ENCODE measurements around the gene TBC1D1.
A peak's percentile ranks its signal among the peaks of the same experiment; 100 is the strongest.

Gene TBC1D1

DNA sequence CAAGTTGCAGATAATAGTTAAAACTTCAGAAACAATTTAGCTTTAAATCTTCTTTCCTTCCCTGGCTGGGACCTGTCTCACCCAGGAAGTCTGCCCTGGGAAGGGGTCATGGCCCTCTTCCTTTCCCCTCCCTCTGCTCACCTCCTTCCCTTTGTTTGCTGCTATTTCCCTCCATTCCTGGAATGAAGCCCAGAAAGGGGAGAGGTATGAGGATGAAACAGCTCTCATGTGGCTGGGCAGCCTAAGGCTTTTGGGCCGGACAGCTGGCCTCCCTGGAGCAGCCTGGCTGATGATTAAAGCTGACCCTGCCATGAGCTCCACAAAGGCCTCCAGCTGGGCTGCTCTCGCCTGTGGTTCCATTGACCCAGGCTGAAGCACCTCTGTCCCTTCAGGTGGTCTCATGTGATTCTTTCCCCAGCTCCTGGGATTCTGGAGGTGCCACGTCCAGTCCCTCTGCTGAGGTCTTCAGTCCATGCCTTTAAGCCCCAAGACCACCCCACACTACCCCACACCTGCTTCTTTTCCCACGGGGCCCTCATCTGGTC is 271.4 kb downstream of the TBC1D1 start:
- DNase-seq (ENCODE audit: low read depth in 4 of 4, low spot score in 1 of 4) = no peak

DNA sequence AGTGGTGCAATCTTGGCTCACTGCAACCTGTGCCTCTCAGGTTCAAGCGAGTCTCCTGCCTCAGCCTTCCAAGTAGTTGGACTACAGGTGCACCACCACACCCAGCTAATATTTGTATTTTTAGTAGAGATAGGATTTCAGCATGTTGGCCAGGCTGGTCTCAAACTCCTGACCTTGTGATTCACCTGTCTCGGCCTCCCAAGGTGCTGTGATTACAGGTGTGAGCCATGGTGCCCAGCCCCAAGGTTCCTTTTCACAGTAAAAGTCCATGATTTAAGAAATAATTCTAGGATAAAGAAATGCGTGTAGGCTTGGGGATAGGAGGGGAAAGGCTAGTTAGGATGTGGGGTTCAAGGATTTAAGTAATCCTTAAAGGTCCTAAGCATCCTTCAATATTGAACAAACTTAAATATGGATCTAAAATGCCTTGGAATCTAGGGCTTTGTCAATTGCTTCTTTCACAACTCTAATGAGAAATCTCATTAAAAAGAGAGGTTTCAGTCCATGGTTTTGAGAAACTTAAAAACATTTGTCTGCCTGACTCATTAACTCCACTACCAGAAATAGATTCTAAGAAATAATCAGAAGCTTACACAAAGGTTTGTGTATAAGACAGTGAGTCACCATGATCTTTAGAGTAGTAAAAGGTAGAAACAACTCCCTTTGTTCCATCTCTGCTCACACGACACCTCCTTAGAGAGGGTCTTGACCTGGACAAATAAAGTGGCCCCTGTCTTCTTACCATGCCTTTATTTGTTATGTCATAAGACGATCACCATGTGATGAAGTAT is 272.5 kb downstream of the TBC1D1 start:
- DNase-seq (ENCODE audit: low read depth in 4 of 4, low spot score in 1 of 4) = no peak

DNA sequence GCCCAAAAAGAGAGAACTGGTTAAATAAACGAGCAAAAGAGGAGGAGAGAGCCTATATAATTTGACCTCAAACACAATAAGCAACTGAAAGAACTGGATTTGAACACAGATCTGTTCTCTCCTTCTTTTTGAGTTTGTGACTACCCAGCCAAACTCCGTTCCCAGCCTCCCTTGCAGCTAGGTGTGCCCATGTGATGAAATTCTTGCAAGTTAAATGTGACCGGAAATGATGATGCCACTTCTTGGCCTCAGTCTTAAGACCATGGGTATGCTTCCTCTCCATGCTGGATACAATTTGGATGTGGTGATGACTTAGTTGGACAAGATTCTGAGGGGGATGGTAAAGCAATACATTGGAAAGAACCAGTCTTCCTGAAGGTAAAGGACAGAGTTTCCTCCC is 273.5 kb downstream of the TBC1D1 start:
- no peak for DNase-seq (ENCODE audit: low read depth in 4 of 4, low spot score in 1 of 4)

DNA sequence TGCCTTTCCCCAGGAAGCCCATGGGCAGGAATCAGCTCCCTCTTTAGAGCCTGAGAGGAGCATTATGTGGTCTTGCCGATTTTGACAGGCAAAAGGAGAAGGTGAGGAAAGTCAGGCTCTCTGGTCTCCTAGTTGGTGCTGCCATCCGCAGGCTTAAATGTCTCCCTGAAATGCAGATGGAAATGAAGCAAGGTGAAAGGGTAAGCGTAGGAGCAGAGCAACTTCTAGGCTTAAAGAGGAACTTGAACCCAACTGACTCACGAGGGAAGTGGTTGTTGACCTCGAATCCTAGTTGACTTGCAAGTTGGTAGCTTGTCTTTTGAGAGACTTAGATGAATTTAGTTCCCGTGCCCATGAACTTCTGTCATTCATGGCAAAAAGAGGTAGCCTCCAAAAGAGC is 275.2 kb downstream of the TBC1D1 start:
- DNase-seq (ENCODE audit: low read depth in 4 of 4, low spot score in 1 of 4) = no peak

DNA sequence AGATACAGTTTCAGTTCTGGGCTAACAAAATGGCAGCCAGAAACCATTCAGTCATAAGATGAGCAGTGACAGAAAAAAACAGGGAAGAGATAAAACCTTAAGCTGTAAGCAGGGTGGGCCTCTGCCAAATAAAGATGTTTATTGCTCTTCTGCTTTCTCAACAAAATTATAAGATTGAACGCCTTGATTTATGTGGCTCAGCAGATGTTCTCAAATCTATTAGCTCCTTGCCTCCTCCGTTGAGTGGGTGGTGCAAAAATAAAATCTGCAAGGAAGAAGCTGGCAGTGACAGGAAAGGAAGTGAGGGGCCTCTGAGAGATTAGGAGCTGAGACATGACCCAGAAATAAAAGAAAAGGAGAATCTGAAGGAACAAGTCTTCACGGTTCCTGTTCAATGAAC is 275.9 kb downstream of the TBC1D1 start:
- DNase-seq (ENCODE audit: low read depth in 4 of 4, low spot score in 1 of 4) = no peak

DNA sequence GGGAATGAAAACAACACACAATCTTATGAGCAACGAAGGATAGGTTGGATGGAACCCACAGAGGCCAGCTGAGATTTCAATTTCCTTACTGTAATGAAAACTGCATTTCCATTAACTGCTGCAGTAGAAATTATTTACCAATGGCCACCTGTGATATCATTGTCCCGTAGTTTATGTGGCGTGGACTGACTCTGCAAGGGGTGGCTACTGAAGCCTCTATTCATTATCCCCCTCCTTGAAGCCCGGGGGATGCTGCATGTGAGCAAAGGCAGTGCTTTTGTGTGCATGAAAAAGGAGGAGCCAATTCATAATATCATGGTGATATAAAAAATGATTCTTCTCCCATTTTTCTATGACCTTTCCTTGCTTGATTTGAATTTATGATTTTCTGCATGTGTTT is 277.1 kb downstream of the TBC1D1 start:
- no peak for DNase-seq (ENCODE audit: low read depth in 4 of 4, low spot score in 1 of 4)

DNA sequence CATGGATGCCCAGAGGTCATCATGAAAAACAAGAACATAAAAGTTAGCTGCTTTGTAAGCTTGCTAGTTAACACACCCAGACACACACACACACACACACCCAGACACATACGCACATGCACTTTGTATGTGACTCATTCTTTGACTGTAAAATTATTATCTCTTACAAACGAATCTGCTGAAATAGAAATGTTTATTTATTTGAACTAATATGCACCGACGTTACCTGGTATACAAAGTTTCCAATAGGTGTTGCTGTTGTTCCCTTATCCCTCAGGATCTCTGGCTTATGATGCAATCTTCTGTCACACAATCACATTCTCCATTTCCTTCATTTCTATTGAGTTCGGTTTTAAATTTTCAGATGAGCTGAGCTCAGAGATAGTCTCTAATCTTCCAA is 278.6 kb downstream of the TBC1D1 start:
- no peak for DNase-seq (ENCODE audit: low read depth in 4 of 4, low spot score in 1 of 4)

DNA sequence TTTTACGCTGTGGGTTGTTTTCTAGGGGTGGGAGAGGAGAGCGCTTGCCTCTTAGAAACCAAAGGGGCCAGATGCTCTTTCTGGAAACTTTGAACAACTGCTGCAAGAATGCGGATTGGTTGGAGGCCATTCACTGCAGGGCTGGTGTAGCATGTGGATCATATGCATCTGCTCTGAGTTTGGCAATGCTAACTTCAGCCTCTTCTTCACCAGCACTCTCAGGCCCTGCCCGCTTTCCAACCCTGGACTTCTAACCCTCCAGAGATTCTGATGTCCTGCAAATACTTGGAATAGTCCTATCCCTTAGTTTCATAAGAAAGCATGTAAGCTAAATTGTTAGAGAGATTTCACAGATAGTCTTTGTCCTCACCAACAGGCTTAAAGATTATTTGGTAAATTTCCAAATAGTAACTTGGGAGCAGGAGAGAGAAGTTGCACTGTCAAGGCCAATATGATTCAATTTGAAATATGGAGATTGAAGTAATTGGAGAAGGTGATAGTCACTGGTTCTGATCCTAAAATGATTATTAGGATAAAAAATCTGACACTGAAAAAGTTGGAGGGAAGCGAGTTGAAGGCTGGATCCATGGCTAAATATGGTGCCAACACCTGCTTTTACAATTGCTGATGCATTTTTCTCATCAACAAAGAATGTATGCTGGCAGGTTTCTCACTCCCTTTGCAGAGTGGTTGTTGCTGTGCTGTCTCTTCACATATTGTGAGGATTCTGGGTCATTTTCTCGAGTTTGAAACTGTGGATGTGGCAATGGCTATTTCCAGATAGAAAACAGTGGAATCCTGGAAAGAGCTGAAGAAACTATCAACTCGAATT is 279.7 kb downstream of the TBC1D1 start:
- DNase-seq (ENCODE audit: low read depth in 4 of 4, low spot score in 1 of 4) = no peak

DNA sequence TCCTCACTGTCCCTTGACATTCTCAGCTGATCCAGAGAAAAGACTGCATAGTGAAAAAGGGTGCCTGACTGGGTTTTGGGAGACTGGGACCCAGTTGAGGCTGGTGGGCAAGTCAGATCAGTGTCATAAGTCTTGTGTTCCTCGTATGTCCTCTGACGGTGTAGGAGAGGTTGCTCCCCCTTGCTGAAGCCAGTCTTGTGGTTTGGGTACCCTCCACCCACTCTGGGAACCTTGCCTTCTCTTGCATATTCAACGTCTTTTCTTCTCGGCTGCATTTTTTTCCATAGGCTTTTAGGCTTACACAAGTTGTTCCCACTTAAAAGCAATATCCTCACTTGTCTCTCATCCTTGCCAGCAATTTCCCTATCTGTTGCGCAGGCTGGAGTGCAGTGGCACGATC is 281.2 kb downstream of the TBC1D1 start:
- DNase-seq (ENCODE audit: low read depth in 4 of 4, low spot score in 1 of 4) = no peak

DNA sequence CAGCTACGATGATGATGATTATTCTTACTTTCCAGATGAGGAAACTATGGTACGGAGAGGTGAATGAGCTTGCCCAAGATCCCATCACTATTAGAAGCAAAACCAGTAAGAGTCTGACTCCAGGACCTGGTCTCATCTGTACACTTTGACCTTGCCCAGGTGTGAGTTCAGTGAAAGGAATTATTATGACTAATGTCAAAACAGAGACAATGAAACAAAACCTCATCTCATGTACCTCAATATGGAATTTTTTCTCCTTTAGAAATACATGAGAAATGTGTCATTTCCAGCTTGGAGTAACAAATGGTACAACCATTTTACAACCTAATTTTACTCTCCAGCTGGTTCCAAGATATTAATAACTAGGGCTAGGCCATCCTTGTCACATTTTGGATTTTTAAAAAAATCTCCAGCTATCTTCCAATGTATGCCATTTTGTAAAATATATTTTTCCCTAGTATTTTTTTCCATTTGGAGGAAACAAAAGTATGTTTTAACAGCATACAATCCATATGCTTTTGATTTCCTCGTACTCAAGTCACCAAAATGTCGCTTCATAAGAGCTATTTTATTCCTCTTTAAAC is 283.1 kb downstream of the TBC1D1 start:
- DNase-seq (ENCODE audit: low read depth in 4 of 4, low spot score in 1 of 4) = no peak

DNA sequence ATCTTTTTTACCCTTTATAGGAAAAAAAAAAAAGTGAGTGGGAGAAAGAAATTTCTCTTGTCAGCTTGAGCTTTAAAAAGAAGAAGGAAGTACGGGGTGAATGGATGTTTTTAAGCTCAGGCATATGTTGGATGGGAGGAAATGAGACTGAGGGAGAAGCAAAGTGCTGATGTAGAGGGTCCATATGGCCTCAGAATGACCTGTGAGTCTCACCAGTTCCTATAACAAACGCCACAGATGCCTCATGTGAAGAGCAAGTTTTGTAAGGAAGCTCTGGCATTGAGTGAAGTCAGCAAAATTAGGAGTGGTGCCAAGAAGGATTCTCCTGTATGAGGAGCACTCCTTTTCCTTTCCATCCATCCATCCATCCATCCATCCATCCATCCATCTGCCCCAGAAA is 283.9 kb downstream of the TBC1D1 start:
- DNase-seq (ENCODE audit: low read depth in 4 of 4, low spot score in 1 of 4) = no peak

DNA sequence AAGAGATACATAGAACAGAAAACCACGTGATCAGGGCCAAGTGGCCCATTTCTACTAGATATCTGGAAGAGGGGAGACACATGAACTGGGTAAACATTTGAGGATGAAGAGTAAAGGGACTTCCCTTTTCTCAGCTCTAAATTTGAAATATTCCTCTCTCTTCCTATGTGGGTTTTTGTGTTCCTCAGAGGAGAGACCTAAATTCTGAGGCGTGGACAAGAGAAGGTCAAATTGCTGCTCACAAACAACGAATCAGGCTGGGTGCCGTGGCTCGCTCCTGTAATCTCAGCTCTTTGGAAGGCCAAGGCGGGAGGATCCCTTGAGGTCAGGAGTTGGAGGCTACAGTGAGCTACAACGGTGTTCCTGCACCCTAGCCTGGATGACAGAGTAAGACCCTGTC is 285.3 kb downstream of the TBC1D1 start:
- DNase-seq (ENCODE audit: low read depth in 4 of 4, low spot score in 1 of 4) = no peak

DNA sequence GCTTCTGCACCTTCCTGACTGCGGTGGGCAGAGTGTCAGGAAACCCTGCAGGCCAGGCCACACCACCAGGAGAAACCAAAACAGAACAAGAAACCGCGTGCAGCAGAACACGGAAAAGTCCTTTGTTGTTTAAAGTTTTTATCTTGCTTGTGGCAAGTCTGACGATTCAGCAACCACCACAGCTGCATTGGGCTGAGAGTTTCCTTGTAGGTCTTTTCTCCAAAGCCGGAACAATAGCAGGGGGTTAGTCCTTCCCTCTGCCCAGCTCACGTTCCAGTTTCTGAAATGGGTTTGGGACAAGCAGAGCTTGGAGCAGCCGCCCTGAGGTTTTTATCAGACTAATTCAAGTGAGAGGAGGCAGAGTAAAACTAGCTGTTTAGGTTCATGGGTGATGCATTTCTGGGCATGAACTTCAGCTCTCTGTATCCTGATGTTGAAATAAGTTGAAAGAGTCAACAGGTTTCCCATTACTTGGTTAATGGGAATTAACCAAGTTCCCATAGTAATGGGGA is 286.2 kb downstream of the TBC1D1 start:
- peak in 2 of 4 experiments; percentile 21 to 28 for DNase-seq (ENCODE audit: low read depth in 4 of 4, low spot score in 1 of 4)

DNA sequence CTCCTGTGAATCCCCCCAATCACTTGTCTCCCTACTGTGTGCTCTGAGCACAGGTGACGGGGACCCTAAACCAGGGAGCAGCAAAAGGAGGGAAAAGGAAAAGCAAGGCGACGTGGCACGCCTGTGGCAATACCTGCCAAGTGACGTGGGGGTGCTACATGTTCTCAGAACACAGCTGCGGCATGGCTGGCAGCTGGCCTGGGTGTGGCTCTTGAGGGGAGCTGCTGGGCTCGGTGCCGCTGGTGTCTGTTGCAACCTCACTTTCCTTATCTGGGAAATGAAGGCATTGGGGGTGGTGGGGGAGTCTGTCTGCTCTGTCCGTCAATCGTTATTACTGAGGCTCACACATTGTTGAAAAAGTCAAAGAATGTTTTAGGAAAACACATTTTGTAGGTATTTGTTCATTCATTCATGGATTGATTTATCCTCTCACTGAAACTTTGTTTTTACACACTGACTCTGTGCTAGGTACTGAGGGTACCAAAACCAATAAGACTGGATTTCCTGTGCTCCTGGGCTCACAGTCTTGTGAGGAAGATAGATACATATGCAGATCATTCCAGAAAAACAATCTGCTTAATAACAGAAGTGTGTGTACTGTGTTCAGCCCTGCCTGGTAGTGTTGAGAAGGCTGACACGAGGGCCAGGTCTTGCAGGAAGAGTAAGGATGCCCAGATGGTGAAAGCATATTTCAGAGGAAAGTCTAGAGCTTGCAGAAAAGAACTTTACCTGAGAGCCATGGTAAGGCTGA is 286.9 kb downstream of the TBC1D1 start:
- no peak for DNase-seq (ENCODE audit: low read depth in 4 of 4, low spot score in 1 of 4)

DNA sequence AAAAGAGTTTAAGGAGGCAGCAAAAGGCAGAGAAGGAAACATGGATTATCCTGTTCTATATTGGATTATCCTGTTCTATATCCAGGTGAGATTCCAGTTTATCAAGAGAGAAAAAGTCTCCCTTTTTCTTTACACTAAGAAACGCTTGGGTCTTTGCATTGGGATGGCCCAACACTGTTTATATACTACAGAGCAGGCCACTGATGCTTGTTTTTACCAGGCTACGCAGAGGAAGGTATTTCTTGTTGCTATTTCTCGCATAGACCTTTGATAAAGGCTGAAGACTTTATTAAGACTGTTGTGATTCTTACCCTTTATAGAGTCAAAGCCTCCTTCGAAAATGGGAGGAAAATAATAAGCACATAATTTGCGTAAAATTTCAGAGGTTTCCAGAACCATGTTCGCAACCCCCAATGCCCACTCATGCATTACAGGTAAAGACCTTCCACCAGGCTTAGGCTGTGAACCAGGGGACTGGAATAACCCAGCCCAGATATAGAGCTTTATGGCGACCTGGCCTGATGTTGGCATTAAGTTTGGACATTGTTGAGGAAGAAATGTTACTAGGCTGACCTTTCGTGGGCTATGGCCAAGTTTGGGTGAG is 287.6 kb downstream of the TBC1D1 start:
- DNase-seq (ENCODE audit: low read depth in 4 of 4, low spot score in 1 of 4) = no peak

DNA sequence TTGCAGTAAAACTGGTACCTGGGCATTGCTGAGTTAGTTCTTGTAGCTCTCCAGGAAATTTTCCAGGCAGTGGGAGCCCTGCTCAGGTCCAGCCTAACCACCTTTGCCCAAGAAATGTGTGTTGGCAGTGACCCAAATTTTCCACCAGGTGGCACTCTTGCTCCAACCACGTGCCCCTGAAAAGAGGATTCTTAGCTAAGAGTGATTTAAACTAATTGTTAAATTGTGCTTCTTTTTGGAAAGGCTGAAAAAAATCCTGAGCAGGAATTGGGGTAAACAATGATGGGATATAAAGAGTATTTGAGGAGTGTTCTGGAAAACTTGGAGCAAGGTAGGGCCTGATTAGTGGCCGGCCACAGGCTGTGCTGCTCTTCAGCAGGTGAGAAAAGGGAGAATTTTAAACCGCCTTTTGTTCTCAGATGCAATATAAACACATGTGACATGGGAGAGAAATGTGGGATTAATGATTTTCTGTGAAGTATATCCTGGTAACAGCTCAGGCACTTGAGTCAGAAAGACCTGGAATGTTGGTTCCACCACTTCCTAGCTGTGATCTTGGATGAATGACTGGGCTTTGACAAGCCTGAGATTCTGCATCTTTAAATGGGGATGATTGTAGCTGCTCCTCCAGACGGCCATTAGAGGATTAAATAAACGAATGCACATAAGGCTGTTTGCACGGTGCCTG is 288.9 kb downstream of the TBC1D1 start:
- DNase-seq (ENCODE audit: low read depth in 4 of 4, low spot score in 1 of 4) = peak in 3 of 4 experiments; percentile 49 to 60 (median 51)

DNA sequence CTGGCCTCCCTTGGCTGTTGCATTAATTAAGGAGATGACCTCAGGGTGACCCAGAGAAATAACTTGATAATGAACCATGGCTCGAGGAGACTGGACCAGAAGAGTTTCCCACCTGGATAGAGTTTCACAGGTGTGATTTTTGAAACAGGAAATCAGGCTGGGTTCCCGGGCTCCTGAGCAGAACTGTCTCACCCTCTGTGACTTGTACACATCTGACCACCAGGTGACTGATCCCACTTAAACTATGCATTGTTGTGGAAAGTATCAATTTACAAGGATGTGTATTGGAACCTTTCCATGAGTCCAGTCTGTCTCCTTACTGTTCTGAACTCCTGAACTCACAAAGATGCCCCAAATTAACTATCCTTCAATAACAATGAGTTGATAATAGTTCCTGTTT is 289.6 kb downstream of the TBC1D1 start:
- no peak for DNase-seq (ENCODE audit: low read depth in 4 of 4, low spot score in 1 of 4)

DNA sequence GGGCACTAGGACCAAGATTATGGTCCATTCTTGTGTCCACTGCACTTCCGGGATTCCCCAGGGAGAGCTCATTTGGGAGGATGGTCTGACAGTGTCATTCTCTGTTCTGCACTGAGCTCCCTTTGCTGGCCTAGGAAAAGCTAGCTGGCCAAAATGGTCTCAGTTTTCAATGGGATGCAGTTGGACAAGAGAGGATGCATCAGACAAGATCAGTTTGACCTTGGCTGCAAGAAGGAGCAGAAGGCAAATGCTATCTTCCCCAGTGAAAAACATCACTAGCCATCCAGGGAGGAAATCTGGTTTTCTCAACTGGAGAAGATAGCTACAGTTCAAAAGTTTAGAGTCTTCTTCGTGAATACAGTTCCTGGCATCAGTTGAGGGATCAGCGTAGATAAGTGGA is 290.4 kb downstream of the TBC1D1 start:
- DNase-seq (ENCODE audit: low read depth in 4 of 4, low spot score in 1 of 4) = no peak

DNA sequence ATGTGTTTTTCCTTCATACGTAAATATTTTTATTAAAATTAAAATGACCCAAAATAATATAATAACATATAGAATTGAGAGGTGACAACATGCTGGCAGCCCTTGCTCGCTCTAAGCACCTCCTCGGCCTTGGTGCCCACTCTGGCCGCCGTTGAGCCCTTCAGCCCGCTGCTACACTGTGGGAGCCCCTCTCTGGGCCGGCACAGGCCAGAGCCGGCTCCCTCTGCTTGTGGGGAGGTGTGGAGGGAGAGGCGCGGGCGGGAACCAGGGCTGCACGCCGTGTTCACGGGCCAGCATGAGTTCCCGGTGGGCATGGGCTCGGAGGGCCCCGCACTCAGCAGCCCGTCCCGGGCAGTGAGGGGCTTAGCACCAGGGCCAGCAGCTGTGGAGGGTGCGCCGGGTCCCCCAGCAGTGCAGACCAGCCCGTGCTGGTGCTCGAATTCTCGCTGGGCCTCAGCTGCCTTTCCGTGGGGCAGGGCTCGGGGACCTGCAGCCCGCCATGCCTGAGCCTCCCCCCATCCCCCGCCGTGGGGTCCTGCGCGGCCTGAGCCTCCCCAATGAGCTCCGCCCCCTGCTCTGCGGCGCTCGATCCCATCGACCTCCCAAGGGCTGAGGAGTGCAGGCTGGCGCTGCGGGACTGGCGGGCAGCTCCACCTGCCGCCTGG is 291.6 kb downstream of the TBC1D1 start:
- DNase-seq (ENCODE audit: low read depth in 4 of 4, low spot score in 1 of 4) = no peak
